ENCODE data around the gene FOXD1. TPM values are rescaled to one million over a fixed set of nuclear protein-coding genes. Genes with fewer than 3 reads are reported as not detected.
A peak's percentile ranks its signal among the peaks of the same experiment; 100 is the strongest.
"Not testable (repeated sequence)": the region's sequence is repeated elsewhere in the genome, so short reads cannot be mapped to it uniquely, and the experiment has no call there.

The FOXD1 gene
- total RNA-seq, 1 donor: 4.2 TPM

- H3K4me3 ChIP-seq (ENCODE audit: low read depth, low read length): no peak overlapping the region
- TF ChIP-seq CTCF (IDR thresholded peaks at IDR 0.05; ENCODE audit: insufficient read depth, low read length): no peak
- DNase-seq (ENCODE audit: low read depth): peak; percentile 96
These were observed 15.6 kb upstream of the FOXD1 start for GRCh38 chr5:73464016-73464745.

- no peak for DNase-seq (ENCODE audit: low read depth)
- no peak overlapping the region for H3K4me3 ChIP-seq (ENCODE audit: low read depth, low read length)
- TF ChIP-seq CTCF (IDR thresholded peaks at IDR 0.05; ENCODE audit: insufficient read depth, low read length): no peak
These were observed 11.6 kb upstream of the FOXD1 start for GRCh38 chr5:73460133-73460532.

- H3K4me3 ChIP-seq (ENCODE audit: low read depth, low read length): no peak overlapping the region
- no peak for DNase-seq (ENCODE audit: low read depth)
- TF ChIP-seq CTCF (IDR thresholded peaks at IDR 0.05; ENCODE audit: insufficient read depth, low read length): no peak
These were observed 10.8 kb upstream of the FOXD1 start for GRCh38 chr5:73459366-73459765.

- H3K4me3 ChIP-seq (ENCODE audit: low read depth, low read length); DNase-seq (ENCODE audit: low read depth): not testable (repeated sequence)
These were observed 7.9 kb upstream of the FOXD1 start for GRCh38 chr5:73456462-73456861.

GRCh38 chr5:73454379-73455036 is 5.9 kb upstream of the FOXD1 start:
- peak; percentile 95 for TF ChIP-seq CTCF (IDR thresholded peaks at IDR 0.05; ENCODE audit: insufficient read depth, low read length)
- H3K4me3 ChIP-seq (ENCODE audit: low read depth, low read length): no peak overlapping the region
- peak; percentile 64 for DNase-seq (ENCODE audit: low read depth)

- H3K4me3 ChIP-seq (ENCODE audit: low read depth, low read length): no peak overlapping the region
- TF ChIP-seq CTCF (IDR thresholded peaks at IDR 0.05; ENCODE audit: insufficient read depth, low read length): no peak
- DNase-seq (ENCODE audit: low read depth): no peak
These were observed 3.6 kb upstream of the FOXD1 start for GRCh38 chr5:73452215-73452614.

GRCh38 chr5:73451224-73452130 is 2.9 kb upstream of the FOXD1 start:
- peak overlapping the region; percentile 48 for H3K4me3 ChIP-seq (ENCODE audit: low read depth, low read length)
- TF ChIP-seq CTCF (IDR thresholded peaks at IDR 0.05; ENCODE audit: insufficient read depth, low read length): peak; percentile 65
- peak; percentile 56 for DNase-seq (ENCODE audit: low read depth)
